ENCODE results near the gene KLK3.

KLK3 gene

GRCh38 chr19:50826492-50827240 lies 28.0 kb upstream of the KLK3 start:
- TF ChIP-seq CEBPB (IDR thresholded peaks at IDR 0.05) (no peak), NFIC (IDR thresholded peaks at IDR 0.05) (no peak), TCF12 (IDR thresholded peaks at IDR 0.05; ENCODE audit: low read depth) (no peak), RAD21 (IDR thresholded peaks at IDR 0.05; ENCODE audit: low read depth) (no peak), CREB1 (IDR thresholded peaks at IDR 0.05; ENCODE audit: low read depth) (no peak), TEAD4 (IDR thresholded peaks at IDR 0.05) (no peak), TAF1 (IDR thresholded peaks at IDR 0.05; ENCODE audit: low read depth) (no peak), MAX (IDR thresholded peaks at IDR 0.05) (no peak), USF1 (IDR thresholded peaks at IDR 0.05) (no peak), EP300 (IDR thresholded peaks at IDR 0.05; ENCODE audit: borderline replicate concordance) (no peak), ZBTB7A (IDR thresholded peaks at IDR 0.05; ENCODE audit: low read depth) (no peak), REST (IDR thresholded peaks at IDR 0.05; ENCODE audit: low read depth) (no peak), YY1 (IDR thresholded peaks at IDR 0.05; ENCODE audit: low read depth) (no peak), FOXM1 (IDR thresholded peaks at IDR 0.05; ENCODE audit: borderline replicate concordance, low read depth) (no peak), EGR1 (IDR thresholded peaks at IDR 0.05) (no peak)

- TF ChIP-seq CREB1 (IDR thresholded peaks at IDR 0.05; ENCODE audit: low read depth) (no peak), USF1 (IDR thresholded peaks at IDR 0.05) (no peak), NFIC (IDR thresholded peaks at IDR 0.05) (no peak), TCF12 (IDR thresholded peaks at IDR 0.05; ENCODE audit: low read depth) (no peak), TEAD4 (IDR thresholded peaks at IDR 0.05) (no peak), CEBPB (IDR thresholded peaks at IDR 0.05) (no peak), FOXM1 (IDR thresholded peaks at IDR 0.05; ENCODE audit: borderline replicate concordance, low read depth) (no peak), MAX (IDR thresholded peaks at IDR 0.05) (no peak), YY1 (IDR thresholded peaks at IDR 0.05; ENCODE audit: low read depth) (no peak), REST (IDR thresholded peaks at IDR 0.05; ENCODE audit: low read depth) (no peak), ZBTB7A (IDR thresholded peaks at IDR 0.05; ENCODE audit: low read depth) (no peak), RAD21 (IDR thresholded peaks at IDR 0.05; ENCODE audit: low read depth) (no peak), EGR1 (IDR thresholded peaks at IDR 0.05) (no peak)
Measured at GRCh38 chr19:50827476-50827875, 27.2 kb upstream of the KLK3 start.

- TF ChIP-seq EGR1 (IDR thresholded peaks at IDR 0.05) = no peak
- TF ChIP-seq EP300 (IDR thresholded peaks at IDR 0.05; ENCODE audit: borderline replicate concordance) = no peak
- no peak for TF ChIP-seq MAX (IDR thresholded peaks at IDR 0.05)
- no peak for TF ChIP-seq TAF1 (IDR thresholded peaks at IDR 0.05; ENCODE audit: low read depth)
- TF ChIP-seq CEBPB (IDR thresholded peaks at IDR 0.05) = no peak
- no peak for TF ChIP-seq YY1 (IDR thresholded peaks at IDR 0.05; ENCODE audit: low read depth)
- TF ChIP-seq ZBTB7A (IDR thresholded peaks at IDR 0.05; ENCODE audit: low read depth) = no peak
- no peak for TF ChIP-seq CREB1 (IDR thresholded peaks at IDR 0.05; ENCODE audit: low read depth)
- TF ChIP-seq TEAD4 (IDR thresholded peaks at IDR 0.05) = no peak
- TF ChIP-seq USF1 (IDR thresholded peaks at IDR 0.05) = no peak
- TF ChIP-seq FOXM1 (IDR thresholded peaks at IDR 0.05; ENCODE audit: borderline replicate concordance, low read depth) = no peak
- TF ChIP-seq RAD21 (IDR thresholded peaks at IDR 0.05; ENCODE audit: low read depth) = no peak
- no peak for TF ChIP-seq TCF12 (IDR thresholded peaks at IDR 0.05; ENCODE audit: low read depth)
- TF ChIP-seq NFIC (IDR thresholded peaks at IDR 0.05) = no peak
- TF ChIP-seq REST (IDR thresholded peaks at IDR 0.05; ENCODE audit: low read depth) = no peak
Measured at GRCh38 chr19:50829801-50830200, 24.9 kb upstream of the KLK3 start.

All from Ishikawa (cell line).